ENCODE measurements around the gene FRS3.
"Not testable (repeated sequence)": the region's sequence is repeated elsewhere in the genome, so short reads cannot be mapped to it uniquely, and the experiment has no call there.

The FRS3 gene

GRCh38 chr6:41779788-41780550, at the start of gene FRS3:
FRS3 (minus strand) TSS chr6:41779900; CDS start chr6:41776987, 2,913 bp downstream.
- peak; percentile 59 to 100 (median 97) for DNase-seq

DNA sequence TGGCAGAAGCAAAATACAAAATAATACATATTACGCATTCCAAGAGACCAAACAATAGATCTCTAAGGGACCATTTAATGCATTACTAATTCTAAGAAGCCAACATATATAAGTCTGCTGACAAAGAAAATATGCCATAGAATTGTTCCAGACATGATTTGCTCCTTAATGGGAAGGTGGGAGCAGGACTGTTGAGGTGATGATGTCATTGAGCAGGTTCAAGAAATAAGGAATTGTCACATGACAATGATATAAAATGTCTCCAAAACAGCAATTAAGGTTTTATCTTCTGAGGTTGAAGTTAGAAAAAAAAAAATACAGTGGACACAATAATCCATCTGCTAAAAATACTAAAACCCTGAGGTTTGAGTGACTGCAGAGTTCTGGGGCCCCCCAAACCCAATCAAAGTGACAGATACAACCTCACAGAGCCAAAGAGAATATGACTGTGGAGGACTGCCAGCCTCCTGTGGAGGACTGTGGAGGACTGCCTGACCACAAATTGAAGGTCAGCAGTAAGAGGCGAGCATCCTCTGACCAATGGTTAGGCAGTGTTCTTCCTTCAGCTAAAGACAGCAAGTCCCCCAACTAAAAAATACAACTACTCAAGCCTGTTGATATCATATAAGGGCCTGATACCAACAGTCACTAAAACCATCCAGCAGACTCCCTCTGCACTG, 46.8 kb upstream of the FRS3 start:
- no peak for DNase-seq

DNA sequence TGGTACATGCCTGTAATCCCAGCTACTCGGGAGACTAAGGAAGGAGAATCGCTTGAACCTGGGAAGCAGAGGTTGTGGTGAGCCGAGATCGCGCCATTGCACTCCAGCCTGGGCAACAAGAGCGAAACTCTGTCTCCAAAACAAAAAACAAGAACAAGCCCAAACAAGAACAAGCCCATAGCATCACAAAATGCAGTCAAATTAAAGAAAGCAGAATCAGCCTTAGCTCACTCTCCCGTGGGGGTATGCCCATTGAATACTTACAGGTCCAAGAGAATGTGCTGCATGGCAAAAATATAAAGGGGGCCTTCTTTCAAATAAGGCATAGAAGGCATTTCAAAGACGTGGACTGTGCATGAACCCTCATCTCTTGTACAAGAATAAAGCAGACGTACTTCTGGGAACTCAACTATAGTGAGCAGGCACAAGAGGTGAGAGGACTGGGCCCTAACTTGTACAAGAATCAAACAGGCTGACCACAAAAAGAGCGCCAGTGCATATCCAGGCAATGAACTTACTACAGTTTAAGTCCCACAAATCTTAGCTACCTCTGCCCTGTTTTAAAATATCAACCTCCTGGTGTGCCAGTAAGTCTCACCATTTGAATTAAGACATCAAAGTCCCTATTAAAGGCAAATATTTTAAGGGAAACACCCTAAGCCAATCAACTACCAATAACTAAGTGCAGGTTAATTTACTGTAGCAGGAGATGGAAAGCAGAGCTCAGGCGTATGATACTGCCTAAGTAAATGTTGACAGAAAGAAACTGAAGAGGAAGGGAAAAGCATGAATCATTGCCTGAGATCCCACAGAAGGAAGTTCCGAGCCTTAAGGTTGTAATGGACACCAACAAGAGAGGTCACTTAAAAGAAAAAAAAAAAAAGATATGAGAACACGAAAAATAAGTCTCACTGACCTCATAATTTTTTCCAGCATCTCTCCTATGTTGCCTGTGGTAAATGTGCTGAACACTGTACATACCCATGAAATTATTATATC, 45.2 kb upstream of the FRS3 start:
- DNase-seq, result no peak

GRCh38 chr6:41823178-41823577, 43.5 kb upstream of the FRS3 start:
- DNase-seq, result no peak

- DNase-seq, result no peak
Measured at GRCh38 chr6:41822021-41822420, 42.3 kb upstream of the FRS3 start.

- no peak for DNase-seq
Measured at GRCh38 chr6:41821266-41821665, 41.6 kb upstream of the FRS3 start.

DNA sequence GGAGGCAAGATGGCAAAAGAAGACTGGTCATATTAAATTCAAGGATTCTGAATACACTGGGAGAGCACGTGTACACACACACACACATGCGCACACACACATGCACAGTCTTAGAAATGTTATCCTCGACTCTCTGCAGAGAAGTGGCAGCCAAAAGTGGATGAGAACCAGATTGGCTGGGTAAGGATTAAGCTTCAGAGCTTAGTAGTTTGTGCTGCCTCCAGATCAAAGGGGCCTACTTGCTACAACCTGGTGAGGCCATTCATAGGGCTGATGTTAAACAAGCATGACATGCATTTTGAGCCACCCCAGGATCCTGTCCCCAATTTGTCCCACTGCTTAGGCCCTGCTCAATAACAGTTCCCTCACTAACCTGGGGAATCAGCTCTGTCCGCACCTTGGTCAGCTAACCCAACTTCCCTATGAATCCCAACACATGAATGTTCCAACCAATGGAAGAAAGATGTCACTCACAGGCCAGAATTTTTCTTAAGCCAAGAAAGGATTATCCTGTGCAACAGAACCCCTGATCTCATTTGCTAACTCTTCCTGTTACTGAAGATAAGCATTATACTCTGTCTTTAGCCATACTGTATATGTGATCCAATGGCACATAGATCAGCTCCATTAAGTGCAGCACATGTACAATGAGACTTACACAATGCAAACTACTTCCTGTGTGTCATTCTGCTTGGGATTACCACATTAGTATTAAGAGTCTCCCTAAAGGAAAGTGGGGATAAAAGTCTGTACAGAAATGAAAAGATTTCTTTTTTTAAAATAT, 38.8 kb upstream of the FRS3 start:
- no peak for DNase-seq

DNA sequence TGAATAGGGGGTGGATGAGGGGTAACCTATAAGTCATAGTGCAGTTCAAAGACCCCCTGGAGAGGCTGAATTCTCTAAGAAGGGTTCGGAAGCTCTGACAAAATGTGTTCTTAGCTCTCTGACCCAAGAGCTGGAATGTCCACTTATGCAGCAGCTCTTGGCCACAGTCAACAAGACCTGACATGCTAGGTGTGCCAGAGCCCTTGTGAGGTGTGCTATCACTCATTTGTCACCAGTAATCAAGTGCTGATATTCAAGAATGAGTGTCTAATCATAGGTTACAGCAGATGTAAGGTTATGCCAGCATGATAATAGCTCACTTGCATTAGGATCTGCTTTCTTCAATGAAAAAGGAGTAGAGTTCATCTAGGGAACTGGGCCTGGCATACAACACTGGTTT, 35.9 kb upstream of the FRS3 start:
- DNase-seq, result no peak

DNA sequence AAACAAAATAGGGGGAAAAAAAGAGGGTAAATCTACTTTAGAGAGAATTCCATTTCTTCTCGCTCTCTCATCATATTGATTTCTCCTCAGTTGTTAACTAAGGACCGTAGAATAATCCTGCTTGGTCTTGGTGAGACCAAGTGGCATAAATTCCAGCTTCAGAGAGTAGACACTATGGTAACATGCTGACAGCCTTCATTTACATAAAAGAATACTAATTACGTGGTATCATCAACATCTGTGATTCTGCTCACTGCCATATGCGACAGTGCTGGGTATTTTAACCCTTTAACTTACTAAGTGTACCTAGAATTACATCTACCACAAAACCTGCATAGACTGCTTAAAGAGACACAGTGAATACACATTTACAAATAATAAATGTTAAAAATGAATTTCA, 34.9 kb upstream of the FRS3 start:
- DNase-seq, result no peak

- no peak for DNase-seq
Measured at GRCh38 chr6:41813956-41814355, 34.3 kb upstream of the FRS3 start.

DNA sequence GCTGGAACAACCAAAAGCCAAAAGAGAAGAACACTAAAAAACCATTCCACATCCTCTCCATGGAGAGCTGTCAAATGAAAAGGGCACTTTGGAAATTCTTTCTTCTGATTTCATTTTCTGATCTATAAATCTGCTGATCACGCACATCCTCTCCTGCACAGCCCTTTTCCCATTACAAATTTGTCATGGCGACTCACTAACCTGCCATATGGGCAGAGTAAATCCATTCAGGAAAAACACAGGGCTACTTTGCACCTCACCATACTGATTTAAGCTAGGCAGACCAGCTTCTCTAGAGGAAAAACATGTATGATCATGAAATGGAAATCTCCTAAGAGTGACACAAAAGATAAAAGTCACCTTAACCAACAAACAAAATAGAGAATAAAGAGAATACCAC, 33.8 kb upstream of the FRS3 start:
- DNase-seq, result no peak

DNA sequence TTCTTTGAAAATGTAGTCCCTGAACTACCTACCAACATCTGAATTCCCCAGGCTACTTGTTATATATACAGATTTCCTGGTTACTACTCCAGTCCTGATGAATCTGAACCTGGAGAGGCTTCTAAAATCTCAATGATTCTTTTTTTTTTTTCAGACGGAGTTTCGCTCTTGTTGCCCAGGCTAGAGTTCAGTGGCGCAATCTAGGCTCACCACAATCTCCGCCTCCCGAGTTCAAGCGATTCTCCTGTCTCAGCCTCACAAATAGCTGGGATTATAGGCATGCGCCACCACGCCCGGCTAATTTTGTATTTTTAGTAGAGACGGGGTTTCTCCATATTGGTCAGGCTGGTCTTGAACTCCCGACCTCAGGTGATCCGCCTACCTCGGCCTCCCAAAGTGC, 32.2 kb upstream of the FRS3 start:
- not testable (repeated sequence) for DNase-seq

DNA sequence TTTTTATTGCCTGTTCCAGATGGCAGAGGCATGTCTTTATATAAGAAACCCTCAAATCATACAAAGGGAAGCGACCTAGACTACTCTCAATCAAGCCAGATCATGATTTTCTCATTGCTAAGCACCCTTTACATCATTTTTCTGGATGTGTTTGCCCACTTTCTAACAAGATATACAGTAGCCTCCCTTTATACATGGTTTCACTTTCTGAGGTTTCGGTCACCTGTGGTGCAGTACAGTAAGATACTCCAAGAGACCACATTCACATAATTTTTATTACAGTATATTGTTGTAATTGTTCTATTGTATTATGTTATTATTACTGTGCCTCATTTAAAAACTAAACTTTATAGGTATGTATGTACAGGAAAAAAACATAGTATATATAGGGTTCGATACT, 31.4 kb upstream of the FRS3 start:
- DNase-seq, result no peak

- DNase-seq, result no peak
Measured at GRCh38 chr6:41805830-41806774, 26.4 kb upstream of the FRS3 start.

DNA sequence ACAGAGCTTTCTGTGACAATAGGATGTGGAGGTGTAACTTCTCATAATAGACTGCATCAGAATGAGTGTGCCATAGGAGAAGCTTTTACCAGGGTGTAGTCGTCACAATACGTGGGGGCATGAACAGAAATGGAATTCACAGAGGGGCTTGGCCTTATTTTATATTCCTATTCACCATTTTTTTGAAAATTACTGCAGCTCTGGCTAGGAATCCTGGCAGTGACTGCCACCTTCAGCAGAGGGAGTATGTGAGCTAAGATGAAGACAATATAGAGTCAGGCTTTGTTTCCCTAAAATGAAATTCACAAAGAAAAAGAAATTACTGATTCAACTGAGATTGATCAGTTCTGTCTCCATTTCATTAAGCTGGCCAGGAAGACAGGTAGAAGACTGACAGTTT, 21.7 kb upstream of the FRS3 start:
- peak in 1 of 56 donors; percentile 26 for DNase-seq

- no peak for DNase-seq
Measured at GRCh38 chr6:41799559-41799911, 19.8 kb upstream of the FRS3 start.

GRCh38 chr6:41798901-41799558, 19.3 kb upstream of the FRS3 start:
- no peak for DNase-seq

DNA sequence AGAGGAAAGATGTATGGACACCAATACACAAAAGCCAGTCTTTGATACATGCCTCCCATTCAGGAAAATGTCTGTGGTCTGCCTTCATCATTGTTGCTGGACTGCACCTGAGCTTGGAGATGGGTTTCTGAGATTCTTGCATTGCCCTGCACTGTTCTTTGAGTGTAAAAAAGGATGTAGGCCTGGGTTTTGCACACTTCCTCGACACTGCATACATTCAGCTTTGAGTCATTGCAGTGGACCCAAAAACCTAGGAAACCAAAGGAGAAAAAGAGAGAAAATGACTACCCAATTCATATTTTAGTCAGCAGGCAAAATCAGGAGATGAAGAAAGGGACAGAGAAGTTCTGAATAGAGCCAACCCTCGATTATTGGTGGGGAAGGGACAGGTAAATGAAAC, 16.8 kb upstream of the FRS3 start:
- no peak for DNase-seq

DNA sequence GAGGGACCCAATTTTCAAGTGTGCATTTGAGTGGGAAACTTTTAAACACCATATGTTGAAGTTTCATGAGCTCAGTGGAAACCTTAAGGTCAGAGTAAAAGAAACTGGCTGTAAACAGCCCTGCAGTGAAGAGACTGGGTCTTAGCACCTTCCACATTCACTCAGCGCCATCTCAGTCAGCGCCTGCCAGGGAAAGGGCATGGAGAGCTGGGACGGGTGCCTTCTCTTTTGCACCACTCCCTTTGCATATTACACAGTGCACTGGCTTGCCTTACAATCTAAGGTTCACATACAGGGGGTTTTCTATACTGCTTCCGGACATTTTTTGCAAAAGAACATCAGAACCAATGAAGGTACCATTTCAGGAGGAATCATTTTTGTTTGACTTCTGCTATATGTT, 12.3 kb upstream of the FRS3 start:
- no peak for DNase-seq
